Kidney (tissue), 14 donors: ENCODE results near the gene HDAC1. TPM values are rescaled to one million over a fixed set of nuclear protein-coding genes. Genes with fewer than 3 reads are reported as not detected.

Experiments
- DNase-seq, 5 donors: peaks; one replicate each; pipeline ENCODE4 v3.0.0-alpha.2; 2013 to 2020
- FAIRE-seq: peaks from 2 replicates; lab custom pipeline; 2012; peaks lifted over from hg19 to GRCh38; lab: Jason Lieb, UNC
- H3K27ac ChIP-seq, 2 donors: one replicate each; pipeline ENCODE4 v1.7.0; 2013; ENCODE audit warnings: low read depth in 2 of 2, low read length in 2 of 2, inconsistent platforms in 1 of 2
- H3K27me3 ChIP-seq: one replicate; pipeline ENCODE4 v1.7.1; 2013; ENCODE audit warnings: low read length, inconsistent platforms; ENCODE audit not compliant: control insufficient read depth, insufficient read depth
- H3K36me3 ChIP-seq, 3 donors: one replicate each; pipeline versions ENCODE4 v1.7.0 to v1.7.1; 2013; ENCODE audit warnings: low read length in 3 of 3, control low read depth in 1 of 3, inconsistent platforms in 1 of 3; ENCODE audit not compliant: insufficient read depth in 3 of 3, control insufficient read depth in 2 of 3
- H3K4me1 ChIP-seq, 3 donors: one replicate each; pipeline versions ENCODE4 v1.7.0 to v1.7.1; 2013; ENCODE audit warnings: low read length in 3 of 3, inconsistent platforms in 1 of 3, low read depth in 1 of 3; ENCODE audit not compliant: control insufficient read depth in 2 of 3, insufficient read depth in 2 of 3
- H3K4me3 ChIP-seq, 3 donors: one replicate each; pipeline versions ENCODE4 v1.7.0 to v1.8.1; 2013; ENCODE audit warnings: low read length in 3 of 3, control low read depth in 1 of 3, inconsistent platforms in 1 of 3
- H3K9ac ChIP-seq, 3 donors: one replicate each; pipeline versions ENCODE4 v1.7.0 to v1.7.1; 2013; ENCODE audit warnings: low read length in 3 of 3, control low read depth in 1 of 3, inconsistent platforms in 1 of 3
- H3K9me3 ChIP-seq, 3 donors: one replicate each; pipeline versions ENCODE4 v1.7.0 to v1.7.1; 2013; ENCODE audit warnings: low read length in 3 of 3, control low read depth in 1 of 3, inconsistent platforms in 1 of 3; ENCODE audit not compliant: control insufficient read depth in 2 of 3, insufficient read depth in 1 of 3
- CTCF ChIP-seq: IDR thresholded peaks from 3 replicates; pipeline ENCODE4 v1.5.1; 2012; ENCODE audit warnings: mild to moderate bottlenecking, moderate library complexity, borderline replicate concordance; ENCODE audit not compliant: insufficient read depth; ENCODE audit errors: extremely low read depth
- intact Hi-C: fragments of 100-400 bp; cut with DNase I; formaldehyde crosslinking; loops from one replicate; pipeline ENCODE4 v1.11.1; 2022
- polyA plus RNA-seq: library from polyadenylated mRNA; stranded (reverse); fragments of 350-450 nt; fragmentation: Illumina TruSeq; extraction: RNeasy Lipid Tissue Mini Kit (QIAGEN cat#74804); gene quantifications from one replicate; pipeline ENCODE4 v1.2.3, GENCODE V29; 2014; ENCODE audit warnings: low read depth, low replicate concordance; ENCODE audit not compliant: insufficient read depth
- total RNA-seq: library from RNA; stranded (reverse); fragmentation: NEBNext Ultra II Directional; extraction: Animal tissue kit (Norgen Biotek cat#: 25700); gene quantifications from one replicate; pipeline ENCODE4 v1.2.1, GENCODE V29; 2021
- donor health status: control.
- donor health status: control.
- donor health status: control.
- donor health status: control.
- donor health status: control.
- donor health status: DM: yes; HTN: yes; CAD: no.
- donor health status: Normal renal cell carcinoma (clear cell type).

The HDAC1 gene
- total and polyA plus RNA-seq, 2 donors from 2014 or later = 68.8 to 89.7 TPM

- Histone ChIP-seq H3K9ac (no peak overlapping the region), H3K27ac (no peak overlapping the region), H3K27me3 (no peaks in the 10 kb centered on the region), H3K36me3 (no peaks in the 10 kb centered on the region), H3K4me3 (no peak overlapping the region), H3K4me1 (peaks cover 0 to 12% (median 0%) of the 10 kb centered on the region in 3 donors), H3K9me3 (no peaks in the 10 kb centered on the region)
- no peak for FAIRE-seq
- intact Hi-C loops = no loop called here
- DNase-seq = no peak
- no peak for TF ChIP-seq CTCF
These were observed 46.8 kb downstream of the HDAC1 start for GRCh38 chr1:32338637-32339145.

DNA sequence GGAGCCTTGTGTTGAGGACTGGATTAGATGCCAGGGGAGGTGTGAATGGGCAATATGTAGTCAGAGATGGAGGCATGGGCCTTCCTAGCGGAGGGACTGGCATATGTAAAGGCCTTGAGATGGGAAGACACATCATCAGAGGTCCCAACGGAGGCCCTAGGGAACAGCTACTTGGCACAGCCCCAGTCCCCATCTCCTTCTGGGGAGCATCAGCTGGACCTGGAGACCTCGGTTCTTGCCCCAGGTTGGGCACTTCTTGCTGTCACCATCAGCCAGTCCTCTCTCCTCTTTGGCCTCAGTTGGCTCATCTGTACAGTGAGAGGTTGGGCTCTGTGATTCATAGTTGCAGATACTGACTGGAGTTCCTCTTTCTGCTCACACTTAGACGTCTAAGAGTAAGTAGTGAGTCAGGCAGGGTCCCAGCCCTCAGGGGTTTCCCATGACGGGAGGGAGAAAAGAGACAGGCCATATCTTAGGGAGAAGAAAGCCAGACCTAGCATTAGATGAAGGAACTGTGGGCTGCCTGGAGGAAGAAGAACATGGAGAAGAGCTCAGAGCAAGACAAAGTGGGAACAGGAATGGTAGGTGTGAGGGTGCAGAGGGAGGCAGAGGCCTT is 47.6 kb downstream of the HDAC1 start:
- no peak overlapping the region for H3K27ac ChIP-seq
- H3K27me3 ChIP-seq = no peaks in the 10 kb centered on the region
- no peak overlapping the region for H3K4me3 ChIP-seq
- FAIRE-seq (no peak), DNase-seq (peak in 1 of 5 donors; percentile 44)
- H3K9ac ChIP-seq = no peak overlapping the region
- intact Hi-C loops = no loop called here
- no peak for TF ChIP-seq CTCF
- no peaks in the 10 kb centered on the region for H3K9me3 ChIP-seq
- no peaks in the 10 kb centered on the region for H3K36me3 ChIP-seq
- peaks cover 0 to 9% (median 0%) of the 10 kb centered on the region in 3 donors for H3K4me1 ChIP-seq

GRCh38 chr1:32341186-32341757 is 49.4 kb downstream of the HDAC1 start:
- Histone ChIP-seq H3K27ac (no peak overlapping the region), H3K4me1 (peaks cover 0 to 10% (median 0%) of the 10 kb centered on the region in 3 donors), H3K9me3 (no peaks in the 10 kb centered on the region), H3K4me3 (no peak overlapping the region), H3K36me3 (no peaks in the 10 kb centered on the region), H3K27me3 (no peaks in the 10 kb centered on the region), H3K9ac (no peak overlapping the region)
- DNase-seq (no peak), FAIRE-seq (no peak)
- intact Hi-C loops = no loop called here
- TF ChIP-seq CTCF = no peak
